SK-N-MC (cell line): Measurements from ENCODE around the gene STOM.

Source experiments
- EZH2 ChIP-seq: fragments of 200-600 bp; sonication (generic); IDR thresholded peaks from one replicate; pipeline ENCODE4 v1.6.1; 2017; ENCODE audit warnings: antibody characterized with exemption
- FOXP2 ChIP-seq: optimal IDR thresholded peaks from 2 replicates; pipeline ENCODE3; 2011; ENCODE audit warnings: mild to moderate bottlenecking, moderate library complexity; ENCODE audit not compliant: insufficient read depth; ENCODE audit errors: extremely low read length, control extremely low read depth
- POLR2AphosphoS5 ChIP-seq: IDR thresholded peaks from 2 replicates; pipeline ENCODE4 v1.6.1; 2012; ENCODE audit warnings: mild to moderate bottlenecking, low read depth, low read length, borderline replicate concordance

DNA sequence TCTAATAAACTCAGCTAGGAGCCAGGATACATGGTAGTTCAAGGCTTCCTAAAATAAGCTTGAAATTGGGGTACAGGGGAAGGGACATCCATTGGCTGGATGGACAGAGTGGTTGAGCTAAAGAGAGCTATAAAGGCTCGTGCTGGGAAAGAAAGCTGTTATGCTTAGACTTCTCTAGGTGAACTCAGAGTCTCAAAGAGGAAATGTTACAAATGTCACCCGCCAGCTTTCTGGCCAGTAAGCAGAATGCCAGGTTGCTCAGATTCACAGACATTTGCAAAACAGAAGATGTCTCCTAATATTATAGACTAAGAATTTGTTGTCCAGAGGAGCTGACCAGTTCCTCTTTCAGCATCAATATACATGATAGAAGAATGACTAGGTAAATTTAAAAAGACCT, 30.6 kb downstream of the STOM start:
- TF ChIP-seq EZH2 (no peak), POLR2AphosphoS5 (no peak), FOXP2 (no peak)
